MG63 (cell line): ENCODE measurements around the gene CD4. TPM values are rescaled to one million over a fixed set of nuclear protein-coding genes. Genes with fewer than 3 reads are reported as not detected.

Experiments
- DNase-seq: peaks from one replicate; pipeline ENCODE4 v3.0.0-alpha.2; 2020
- H3K27me3 ChIP-seq: fragments of 250-450 bp; sonication (Bioruptor Pico); 2 replicates; pipeline ENCODE4 v1.5.1; 2020; ENCODE audit warnings: mild to moderate bottlenecking, moderate library complexity
- H3K36me3 ChIP-seq: fragments of 250-450 bp; sonication (Bioruptor Pico); 2 replicates; pipeline ENCODE4 v1.5.1; 2020; ENCODE audit warnings: mild to moderate bottlenecking, moderate library complexity
- H3K4me3 ChIP-seq: fragments of 250-450 bp; sonication (Bioruptor Pico); 2 replicates; pipeline ENCODE4 v1.5.1; 2020; ENCODE audit warnings: mild to moderate bottlenecking, moderate library complexity
- H3K9me3 ChIP-seq: fragments of 250-450 bp; sonication (Bioruptor Pico); 2 replicates; pipeline ENCODE4 v1.5.1; 2020; ENCODE audit warnings: mild to moderate bottlenecking, moderate library complexity
- total RNA-seq: library from RNA; depleted of rRNA; stranded (reverse); fragments of >200 nt; shearing (Covaris generic); gene quantifications from 2 replicates; pipeline ENCODE4 v1.2.3, GENCODE V29; 2014; ENCODE audit warnings: low replicate concordance

CD4 gene
- total RNA-seq, 1 experiment from 2014 or later = not detected

GRCh38 chr12:6819106-6820030 is 30.0 kb downstream of the CD4 start:
- Histone ChIP-seq H3K4me3 (no peak overlapping the region), H3K9me3 (no peaks in the 10 kb centered on the region), H3K36me3 (no peaks in the 10 kb centered on the region), H3K27me3 (peaks cover 22% of the 10 kb centered on the region)
- DNase-seq = no peak

- Histone ChIP-seq H3K36me3 (no peaks in the 10 kb centered on the region), H3K9me3 (no peaks in the 10 kb centered on the region), H3K4me3 (no peak overlapping the region), H3K27me3 (peaks cover 26% of the 10 kb centered on the region)
- no peak for DNase-seq
Observed at GRCh38 chr12:6820166-6820565, 30.8 kb downstream of the CD4 start.

- H3K4me3 ChIP-seq = peak within 1 kb of the TSS; percentile 8; the same call in 1 of the 2 replicates
Observed at GRCh38 chr12:6821591-6822425, 32.5 kb downstream of the CD4 start, which contains the start of gene GPR162. TSS of gene GPR162 (plus strand) at chr12:6821821. CDS start at chr12:6823899, 2,078 bp downstream.

GRCh38 chr12:6822426-6823135 is 33.3 kb downstream of the CD4 start:
- H3K9me3 ChIP-seq = no peaks in the 10 kb centered on the region
- no peak overlapping the region for H3K4me3 ChIP-seq
- no peak for DNase-seq
- peaks cover 26% of the 10 kb centered on the region for H3K27me3 ChIP-seq
- H3K36me3 ChIP-seq = no peaks in the 10 kb centered on the region

More at GRCh38 chr12:6821591-6822425, 32.5 kb downstream of the CD4 start, which contains the start of gene GPR162:
- H3K9me3 ChIP-seq = no peaks in the 10 kb centered on the region
- peak; percentile 38 for DNase-seq
- no peaks in the 10 kb centered on the region for H3K36me3 ChIP-seq
- H3K27me3 ChIP-seq = peaks cover 26% of the 10 kb centered on the region

GRCh38 chr12:6823182-6824084 is 34.1 kb downstream of the CD4 start:
- peaks cover 26% of the 10 kb centered on the region for H3K27me3 ChIP-seq
- H3K4me3 ChIP-seq = no peak overlapping the region
- H3K9me3 ChIP-seq = no peaks in the 10 kb centered on the region
- no peaks in the 10 kb centered on the region for H3K36me3 ChIP-seq
- no peak for DNase-seq

GRCh38 chr12:6824085-6824775 is 34.9 kb downstream of the CD4 start:
- H3K27me3 ChIP-seq = peaks cover 26% of the 10 kb centered on the region
- H3K9me3 ChIP-seq = no peaks in the 10 kb centered on the region
- peak; percentile 30 for DNase-seq
- H3K4me3 ChIP-seq = no peak overlapping the region
- no peaks in the 10 kb centered on the region for H3K36me3 ChIP-seq

GRCh38 chr12:6824901-6825381 is 35.6 kb downstream of the CD4 start:
- DNase-seq = peak; percentile 26
- Histone ChIP-seq H3K4me3 (no peak overlapping the region), H3K27me3 (peaks cover 26% of the 10 kb centered on the region), H3K36me3 (no peaks in the 10 kb centered on the region), H3K9me3 (no peaks in the 10 kb centered on the region)

- Histone ChIP-seq H3K9me3 (no peaks in the 10 kb centered on the region), H3K4me3 (no peak overlapping the region), H3K36me3 (no peaks in the 10 kb centered on the region), H3K27me3 (peaks cover 26% of the 10 kb centered on the region)
- peak; percentile 75 for DNase-seq
Observed at GRCh38 chr12:6825398-6826124, 36.2 kb downstream of the CD4 start.

- no peak for DNase-seq
- H3K27me3 ChIP-seq = peaks cover 26% of the 10 kb centered on the region
- H3K36me3 ChIP-seq = peaks cover 2% of the 10 kb centered on the region; the same call in 1 of the 2 replicates
- H3K9me3 ChIP-seq = no peaks in the 10 kb centered on the region
- H3K4me3 ChIP-seq = no peak overlapping the region
Observed at GRCh38 chr12:6826125-6826733, 36.9 kb downstream of the CD4 start.

- Histone ChIP-seq H3K9me3 (no peaks in the 10 kb centered on the region), H3K27me3 (peaks cover 25% of the 10 kb centered on the region), H3K4me3 (no peak overlapping the region), H3K36me3 (peaks cover 5% of the 10 kb centered on the region; the same call in 1 of the 2 replicates)
- no peak for DNase-seq
Observed at GRCh38 chr12:6826734-6827436, 37.6 kb downstream of the CD4 start.

GRCh38 chr12:6827437-6827911 is 38.1 kb downstream of the CD4 start:
- Histone ChIP-seq H3K27me3 (peaks cover 19% of the 10 kb centered on the region), H3K36me3 (peaks cover 5% of the 10 kb centered on the region; the same call in 1 of the 2 replicates), H3K4me3 (0 out of 2 replicates have a peak overlapping the region, but pooled peaks have one; percentile 15), H3K9me3 (no peaks in the 10 kb centered on the region)
- DNase-seq = peak; percentile 80

- Histone ChIP-seq H3K36me3 (peaks cover 7% of the 10 kb centered on the region), H3K9me3 (no peaks in the 10 kb centered on the region), H3K4me3 (peak within 1 kb of the TSS; percentile 81), H3K27me3 (peaks cover 12% of the 10 kb centered on the region)
- DNase-seq = peak; percentile 45
Observed at GRCh38 chr12:6827982-6828780, 38.9 kb downstream of the CD4 start, which contains the start of gene P3H3. TSS of gene P3H3 (plus strand) at chr12:6828407. CDS start at chr12:6828441, 34 bp downstream.
